ENCODE data around the gene UNC13D.

Gene UNC13D

DNA sequence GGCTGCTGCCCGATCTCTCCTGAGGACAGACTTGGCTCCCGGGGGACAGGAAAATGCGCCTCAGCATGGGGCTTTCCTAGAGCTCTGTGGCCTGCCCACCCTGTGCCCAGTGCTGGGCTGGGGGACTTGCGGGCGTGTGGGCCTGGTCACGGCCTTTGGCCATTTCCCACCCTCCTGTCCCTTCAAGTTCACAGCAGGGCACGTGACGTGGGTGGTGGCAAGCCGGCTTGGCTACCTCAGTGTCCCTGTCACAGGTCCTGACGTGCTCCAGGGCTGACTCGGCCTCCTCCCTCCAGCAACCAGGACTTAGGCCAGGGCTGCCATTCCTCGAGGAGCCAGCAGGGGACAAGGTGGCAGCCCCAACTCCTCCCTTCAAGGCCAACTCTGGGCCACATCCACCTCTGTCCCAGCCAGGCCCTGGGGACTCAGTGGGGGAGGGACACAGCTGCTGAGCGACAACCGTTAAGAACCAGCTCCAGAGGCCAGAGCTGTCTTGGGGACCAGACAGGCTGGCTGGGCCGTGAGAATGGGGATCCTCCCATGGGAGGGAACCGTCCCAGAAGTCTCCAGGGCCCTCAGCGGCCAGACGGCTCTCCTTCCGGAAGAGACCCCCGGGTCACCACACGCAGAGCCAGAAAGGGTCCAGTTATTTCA, 981 bp upstream of the UNC13D start:
- TF ChIP-seq CTCF (IDR thresholded peaks at IDR 0.05; ENCODE audit: poor library complexity, severe bottlenecking) = peak; percentile 77
- Histone ChIP-seq H3K36me3 (ENCODE audit: low read depth) (peaks cover 46% of the 10 kb centered on the region), H3K4me1 (ENCODE audit: insufficient read depth, poor library complexity, severe bottlenecking) (peaks cover 18% of the 10 kb centered on the region), H3K27me3 (ENCODE audit: insufficient read depth, poor library complexity, severe bottlenecking) (no peaks in the 10 kb centered on the region), H3K27ac (ENCODE audit: poor library complexity, severe bottlenecking) (peak overlapping the region; percentile 73), H3K9me3 (ENCODE audit: severe bottlenecking) (no peaks in the 10 kb centered on the region), H3K4me3 (ENCODE audit: severe bottlenecking) (no peak overlapping the region)
- ATAC-seq (ENCODE audit: low read depth) = peak; percentile 71
- peak; percentile 80 for DNase-seq (ENCODE audit: low spot score)

DNA sequence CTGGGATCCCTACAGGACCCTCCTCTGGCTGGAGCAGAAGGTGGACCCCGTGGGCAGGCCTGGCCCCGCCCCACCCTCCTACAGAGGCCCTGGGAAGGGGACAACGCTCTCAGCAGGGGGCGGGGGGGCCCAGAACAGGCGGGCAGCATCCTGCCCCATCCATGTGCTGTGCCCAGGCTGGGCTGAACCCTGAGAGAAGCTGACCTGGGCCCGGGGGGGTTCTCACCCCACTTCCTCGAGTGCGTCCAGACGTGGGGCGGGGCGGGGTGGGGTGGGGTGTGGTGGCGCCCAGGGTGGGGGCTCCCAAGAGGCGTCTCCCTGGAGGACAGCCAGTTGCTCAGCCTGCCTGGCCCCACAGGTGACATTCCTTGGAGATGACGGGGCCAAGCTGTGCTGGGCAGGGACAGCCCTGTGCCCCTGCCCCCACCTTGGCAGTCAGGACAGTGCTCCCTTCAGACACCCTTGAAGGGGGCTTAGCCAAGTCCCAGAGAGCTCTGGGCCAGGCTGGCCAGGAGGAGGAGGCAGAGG, 390 bp upstream of the UNC13D start:
- H3K9me3 ChIP-seq (ENCODE audit: severe bottlenecking) = no peaks in the 10 kb centered on the region
- no peaks in the 10 kb centered on the region for H3K27me3 ChIP-seq (ENCODE audit: insufficient read depth, poor library complexity, severe bottlenecking)
- no peak for TF ChIP-seq CTCF (IDR thresholded peaks at IDR 0.05; ENCODE audit: poor library complexity, severe bottlenecking)
- peaks cover 18% of the 10 kb centered on the region for H3K4me1 ChIP-seq (ENCODE audit: insufficient read depth, poor library complexity, severe bottlenecking)
- ATAC-seq (ENCODE audit: low read depth) (peak; percentile 56), DNase-seq (ENCODE audit: low spot score) (peak; percentile 81)
- H3K4me3 ChIP-seq (ENCODE audit: severe bottlenecking) = no peak overlapping the region
- H3K27ac ChIP-seq (ENCODE audit: poor library complexity, severe bottlenecking) = peak overlapping the region; percentile 73
- peaks cover 42% of the 10 kb centered on the region for H3K36me3 ChIP-seq (ENCODE audit: low read depth)

GRCh38 chr17:75842963-75843576, 1.1 kb downstream of the UNC13D start:
- Histone ChIP-seq H3K4me3 (ENCODE audit: severe bottlenecking) (no peak overlapping the region), H3K4me1 (ENCODE audit: insufficient read depth, poor library complexity, severe bottlenecking) (peaks cover 18% of the 10 kb centered on the region), H3K36me3 (ENCODE audit: low read depth) (peaks cover 27% of the 10 kb centered on the region), H3K27me3 (ENCODE audit: insufficient read depth, poor library complexity, severe bottlenecking) (no peaks in the 10 kb centered on the region), H3K27ac (ENCODE audit: poor library complexity, severe bottlenecking) (no peak overlapping the region), H3K9me3 (ENCODE audit: severe bottlenecking) (no peaks in the 10 kb centered on the region)
- TF ChIP-seq CTCF (IDR thresholded peaks at IDR 0.05; ENCODE audit: poor library complexity, severe bottlenecking) = no peak
- DNase-seq (ENCODE audit: low spot score) (no peak), ATAC-seq (ENCODE audit: low read depth) (no peak)

GRCh38 chr17:75842411-75842810, 1.8 kb downstream of the UNC13D start:
- ATAC-seq (ENCODE audit: low read depth) = no peak
- H3K4me3 ChIP-seq (ENCODE audit: severe bottlenecking) = no peak overlapping the region

More at GRCh38 chr17:75842411-75842810, 1.8 kb downstream of the UNC13D start:
- no peak for TF ChIP-seq CTCF (IDR thresholded peaks at IDR 0.05; ENCODE audit: poor library complexity, severe bottlenecking)
- Histone ChIP-seq H3K4me1 (ENCODE audit: insufficient read depth, poor library complexity, severe bottlenecking) (peaks cover 18% of the 10 kb centered on the region), H3K27me3 (ENCODE audit: insufficient read depth, poor library complexity, severe bottlenecking) (no peaks in the 10 kb centered on the region), H3K36me3 (ENCODE audit: low read depth) (peaks cover 20% of the 10 kb centered on the region), H3K27ac (ENCODE audit: poor library complexity, severe bottlenecking) (no peak overlapping the region), H3K9me3 (ENCODE audit: severe bottlenecking) (no peaks in the 10 kb centered on the region)
- DNase-seq (ENCODE audit: low spot score) = peak; percentile 69
